Mesothelial cell of epicardium (in vitro differentiated cells): ENCODE measurements around the gene MPP7. TPM values are rescaled to one million over a fixed set of nuclear protein-coding genes. Genes with fewer than 3 reads are reported as not detected.
A peak's percentile ranks its signal among the peaks of the same experiment; 100 is the strongest.

Experiments
- DNase-seq, 2 experiments: peaks; one replicate each; pipeline ENCODE4 v3.0.0; 2021; ENCODE audit warnings: low spot score in 2 of 2; ENCODE audit not compliant: unreplicated experiment in 2 of 2
- H3K27ac Mint-ChIP-seq: 2 replicates; pipeline ENCODE4 v1.8.0; 2021; ENCODE audit warnings: mixed read lengths
- H3K27me3 Mint-ChIP-seq: 2 replicates; pipeline ENCODE4 v1.8.0; 2021; ENCODE audit warnings: low read depth, mixed read lengths
- H3K36me3 Mint-ChIP-seq: 2 replicates; pipeline ENCODE4 v1.8.0; 2021; ENCODE audit warnings: mixed read lengths
- H3K4me1 Mint-ChIP-seq: 2 replicates; pipeline ENCODE4 v1.8.0; 2021; ENCODE audit warnings: mixed read lengths
- H3K4me3 Mint-ChIP-seq: 2 replicates; pipeline ENCODE4 v1.8.0; 2021; ENCODE audit warnings: mild to moderate bottlenecking, moderate library complexity, mixed read lengths
- H3K9me3 Mint-ChIP-seq: 2 replicates; pipeline ENCODE4 v1.8.0; 2021; ENCODE audit warnings: mixed read lengths
- total RNA-seq: library from RNA; stranded (reverse); gene quantifications from 3 replicates; pipeline ENCODE4 v1.2.1, GENCODE V29; 2021
- TF ChIP-seq, protein P1 (sequence below): fragments of 200-600 bp; sonication (generic); IDR thresholded peaks from one replicate; pipeline ENCODE4 v1.5.0; 2021; ENCODE audit warnings: antibody characterized with exemption; ENCODE audit not compliant: unreplicated experiment

The MPP7 gene
- total RNA-seq, 1 donor from 2014 or later = 10.6 TPM

DNA sequence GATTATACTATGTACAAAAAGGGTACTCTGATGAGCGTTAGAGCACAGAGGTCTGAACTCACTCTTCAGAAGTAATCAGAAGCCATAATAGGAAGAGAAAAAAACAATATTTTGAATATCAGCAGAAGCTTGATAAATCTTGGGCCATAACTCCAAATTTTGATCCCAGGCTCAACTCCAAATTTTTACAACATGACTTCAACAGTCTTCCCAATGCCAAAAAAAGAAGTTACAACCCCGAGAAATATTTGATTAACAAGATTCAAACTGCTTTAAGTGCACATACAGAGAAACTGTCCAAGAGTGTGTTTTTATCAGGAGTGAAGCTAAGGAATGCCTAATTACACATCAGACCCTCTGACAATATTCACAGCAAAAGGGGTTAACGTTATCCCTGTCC is 7.5 kb downstream of the MPP7 start:
- Mint-ChIP-seq H3K4me1 (peaks cover 20% of the 10 kb centered on the region), H3K4me3 (no peak overlapping the region), H3K36me3 (no peaks in the 10 kb centered on the region), H3K9me3 (no peaks in the 10 kb centered on the region), H3K27me3 (peaks cover 2% of the 10 kb centered on the region), H3K27ac (peak overlapping the region; percentile 22)
- DNase-seq = no peak
- TF ChIP-seq, protein P1, sequence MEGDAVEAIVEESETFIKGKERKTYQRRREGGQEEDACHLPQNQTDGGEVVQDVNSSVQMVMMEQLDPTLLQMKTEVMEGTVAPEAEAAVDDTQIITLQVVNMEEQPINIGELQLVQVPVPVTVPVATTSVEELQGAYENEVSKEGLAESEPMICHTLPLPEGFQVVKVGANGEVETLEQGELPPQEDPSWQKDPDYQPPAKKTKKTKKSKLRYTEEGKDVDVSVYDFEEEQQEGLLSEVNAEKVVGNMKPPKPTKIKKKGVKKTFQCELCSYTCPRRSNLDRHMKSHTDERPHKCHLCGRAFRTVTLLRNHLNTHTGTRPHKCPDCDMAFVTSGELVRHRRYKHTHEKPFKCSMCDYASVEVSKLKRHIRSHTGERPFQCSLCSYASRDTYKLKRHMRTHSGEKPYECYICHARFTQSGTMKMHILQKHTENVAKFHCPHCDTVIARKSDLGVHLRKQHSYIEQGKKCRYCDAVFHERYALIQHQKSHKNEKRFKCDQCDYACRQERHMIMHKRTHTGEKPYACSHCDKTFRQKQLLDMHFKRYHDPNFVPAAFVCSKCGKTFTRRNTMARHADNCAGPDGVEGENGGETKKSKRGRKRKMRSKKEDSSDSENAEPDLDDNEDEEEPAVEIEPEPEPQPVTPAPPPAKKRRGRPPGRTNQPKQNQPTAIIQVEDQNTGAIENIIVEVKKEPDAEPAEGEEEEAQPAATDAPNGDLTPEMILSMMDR = no peak

GRCh38 chr10:28294809-28295208 is 8.1 kb downstream of the MPP7 start:
- H3K27me3 Mint-ChIP-seq = peaks cover 2% of the 10 kb centered on the region

DNA sequence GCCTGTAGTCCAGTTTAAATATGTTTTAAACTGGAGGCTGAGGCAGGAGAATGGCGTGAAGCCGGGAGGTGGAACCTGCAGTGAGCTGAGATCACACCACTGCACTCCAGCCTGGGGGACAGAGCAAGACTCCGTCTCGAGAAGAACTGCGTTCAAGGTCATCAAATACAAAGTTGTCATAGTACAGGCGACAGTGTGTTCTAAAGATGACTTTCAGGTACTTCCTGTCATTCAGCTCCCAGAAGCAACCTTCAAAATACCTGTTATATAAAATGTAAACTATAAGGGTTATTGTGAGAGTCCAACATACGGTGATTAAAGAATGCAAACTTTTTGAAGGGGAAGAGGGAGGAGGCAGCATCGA is 8.7 kb downstream of the MPP7 start:
- Mint-ChIP-seq H3K36me3 (no peaks in the 10 kb centered on the region), H3K27me3 (peaks cover 2% of the 10 kb centered on the region), H3K9me3 (no peaks in the 10 kb centered on the region), H3K27ac (no peak overlapping the region), H3K4me3 (no peak overlapping the region), H3K4me1 (peaks cover 20% of the 10 kb centered on the region)
- TF ChIP-seq, protein P1 = no peak
- DNase-seq = no peak

More at GRCh38 chr10:28294809-28295208, 8.1 kb downstream of the MPP7 start:
- no peaks in the 10 kb centered on the region for H3K36me3 Mint-ChIP-seq
- no peak for DNase-seq
- H3K9me3 Mint-ChIP-seq = no peaks in the 10 kb centered on the region
- no peak overlapping the region for H3K4me3 Mint-ChIP-seq
- no peak overlapping the region for H3K27ac Mint-ChIP-seq
- TF ChIP-seq, protein P1 = no peak
- H3K4me1 Mint-ChIP-seq = peaks cover 20% of the 10 kb centered on the region

GRCh38 chr10:28293236-28294168 is 9.4 kb downstream of the MPP7 start:
- DNase-seq = no peak
- Mint-ChIP-seq H3K27me3 (peaks cover 2% of the 10 kb centered on the region), H3K4me1 (peaks cover 20% of the 10 kb centered on the region), H3K9me3 (no peaks in the 10 kb centered on the region), H3K36me3 (no peaks in the 10 kb centered on the region), H3K4me3 (no peak overlapping the region), H3K27ac (no peak overlapping the region)
- TF ChIP-seq, protein P1 = no peak

GRCh38 chr10:28291881-28292297 is 11.0 kb downstream of the MPP7 start:
- no peak overlapping the region for H3K27ac Mint-ChIP-seq
- no peaks in the 10 kb centered on the region for H3K9me3 Mint-ChIP-seq
- no peak overlapping the region for H3K4me3 Mint-ChIP-seq
- TF ChIP-seq, protein P1 = no peak
- peaks cover 20% of the 10 kb centered on the region for H3K4me1 Mint-ChIP-seq
- H3K36me3 Mint-ChIP-seq = no peaks in the 10 kb centered on the region
- no peak for DNase-seq
- peaks cover 2% of the 10 kb centered on the region for H3K27me3 Mint-ChIP-seq
